GM21717 (cell line): Measurements from ENCODE around the gene ZFYVE16.
A peak's percentile ranks its signal among the peaks of the same experiment; 100 is the strongest.
"Not testable (repeated sequence)": the region's sequence is repeated elsewhere in the genome, so short reads cannot be mapped to it uniquely, and the experiment has no call there.

Experiments used
- ATAC-seq: cut with Tn5 transposase; IDR thresholded peaks from one replicate; pipeline ENCODE4 v1.9.1; 2021; ENCODE audit warnings: mild to moderate bottlenecking, moderate library complexity; ENCODE audit not compliant: unreplicated experiment

The ZFYVE16 gene

DNA sequence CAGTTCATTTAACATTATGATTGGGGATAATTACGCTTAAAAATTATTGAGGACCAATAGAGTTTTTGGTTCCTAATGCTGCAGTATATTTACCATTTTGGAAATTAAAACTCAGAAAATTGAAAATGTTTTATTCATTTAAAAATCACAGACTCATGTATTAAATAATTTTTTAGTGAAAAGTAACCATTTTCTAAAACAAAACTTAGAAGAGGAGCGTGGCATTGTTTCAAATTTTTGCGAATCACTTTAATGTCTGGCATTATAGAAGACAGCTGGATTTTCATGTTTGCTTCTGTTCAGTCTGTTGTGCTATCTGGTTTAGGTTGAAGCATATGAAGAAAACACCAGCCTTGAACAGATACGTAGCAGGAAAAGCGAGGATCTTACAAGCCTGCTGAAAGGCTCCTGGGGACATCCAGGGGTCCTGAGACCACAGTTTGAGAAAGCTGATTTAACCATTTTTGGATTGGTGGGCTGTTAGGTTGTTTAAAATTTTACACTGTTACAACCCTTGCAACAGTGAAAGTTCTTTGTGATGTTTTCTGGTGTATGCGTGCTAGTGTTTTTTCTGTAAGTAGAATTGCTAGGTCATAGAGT, 1.6 kb downstream of the ZFYVE16 start:
- no peak for ATAC-seq

DNA sequence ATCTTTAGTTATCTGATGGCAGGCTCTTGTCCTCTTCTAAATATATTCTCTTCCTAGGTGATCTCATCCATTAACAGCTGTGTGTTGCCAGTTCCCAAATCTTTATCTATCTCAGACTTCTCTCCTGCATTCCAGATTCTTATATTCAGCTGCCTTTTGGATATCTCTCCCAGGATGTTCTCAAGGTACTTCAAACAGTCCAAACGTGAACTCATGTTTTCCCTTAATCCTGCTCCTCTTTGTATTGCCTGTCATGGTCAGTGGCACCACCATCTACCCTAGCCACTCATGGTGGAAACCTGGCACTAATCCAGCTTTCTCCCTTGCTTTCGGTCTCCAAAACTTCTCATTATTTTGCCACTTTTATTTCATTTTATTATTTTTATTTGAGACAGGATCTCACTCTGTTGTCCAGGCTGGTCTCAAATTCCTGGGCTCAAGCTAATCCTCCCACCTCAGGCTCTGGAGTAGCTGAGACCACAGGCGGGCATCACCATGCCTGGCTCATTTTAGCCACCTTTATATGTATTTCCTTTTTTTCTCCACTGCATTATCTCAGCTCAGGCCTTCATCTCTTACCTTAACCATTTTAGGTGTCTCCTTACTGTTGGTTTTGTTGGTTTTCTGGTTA, 3.8 kb downstream of the ZFYVE16 start:
- ATAC-seq, result no peak

DNA sequence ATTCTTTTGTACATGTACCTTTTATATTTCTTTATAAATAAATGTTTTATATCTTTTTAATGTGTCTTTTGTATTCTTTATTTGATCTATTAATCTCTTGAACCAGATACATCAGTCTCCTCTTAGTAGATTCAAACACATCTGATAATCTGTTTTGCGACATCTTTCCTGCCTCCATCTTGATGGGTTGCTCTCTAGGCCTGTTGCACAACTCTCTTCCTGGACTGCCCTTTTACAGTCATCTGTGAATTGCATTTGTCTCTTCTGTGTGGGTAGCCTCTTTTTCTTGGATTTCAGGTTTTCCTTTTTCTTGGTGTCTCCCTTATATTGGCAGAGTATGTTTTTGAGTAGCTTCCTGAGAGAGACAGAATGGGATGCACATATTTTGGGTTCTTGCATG, 6.2 kb downstream of the ZFYVE16 start:
- no peak for ATAC-seq

DNA sequence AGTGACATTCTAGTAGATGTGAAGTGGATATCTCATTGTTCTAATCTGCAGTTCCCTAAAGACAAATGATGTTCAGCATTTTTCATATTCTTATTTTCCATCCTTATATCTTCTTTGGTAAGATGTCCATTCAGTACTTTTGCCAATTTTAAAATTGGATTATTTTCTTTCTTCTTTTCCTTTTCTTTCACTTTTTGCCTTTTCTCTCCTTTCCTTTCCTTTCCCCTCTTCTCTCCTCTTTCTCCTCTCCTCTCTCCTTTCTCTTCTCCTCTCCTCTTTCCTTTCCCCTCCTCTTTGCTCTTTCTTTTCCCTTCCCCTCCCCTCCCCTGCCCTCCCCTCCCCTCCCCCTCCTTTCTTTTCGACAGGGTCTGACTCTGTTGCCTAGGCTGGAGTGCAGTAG, 10.1 kb downstream of the ZFYVE16 start:
- ATAC-seq, result no peak

DNA sequence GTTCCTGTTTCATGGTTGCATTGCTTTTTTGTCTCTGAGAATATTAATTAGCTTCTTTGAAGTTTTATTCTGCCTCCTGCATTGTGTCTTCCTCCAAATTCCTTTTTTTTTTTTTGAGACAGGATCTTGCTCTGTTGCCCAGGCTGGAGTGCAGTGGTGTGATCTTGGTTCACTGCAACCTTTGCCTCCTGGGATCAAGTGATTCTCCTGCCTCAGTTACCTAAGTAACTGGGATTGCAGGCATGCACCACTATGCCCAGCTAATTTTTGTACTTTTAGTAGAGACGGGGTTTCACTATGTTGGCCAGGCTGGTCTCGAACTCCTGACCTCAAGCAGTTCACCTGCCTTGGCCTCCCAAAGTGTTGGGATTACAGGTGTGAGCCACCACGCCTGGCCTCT, 16.5 kb downstream of the ZFYVE16 start:
- ATAC-seq, result not testable (repeated sequence)

DNA sequence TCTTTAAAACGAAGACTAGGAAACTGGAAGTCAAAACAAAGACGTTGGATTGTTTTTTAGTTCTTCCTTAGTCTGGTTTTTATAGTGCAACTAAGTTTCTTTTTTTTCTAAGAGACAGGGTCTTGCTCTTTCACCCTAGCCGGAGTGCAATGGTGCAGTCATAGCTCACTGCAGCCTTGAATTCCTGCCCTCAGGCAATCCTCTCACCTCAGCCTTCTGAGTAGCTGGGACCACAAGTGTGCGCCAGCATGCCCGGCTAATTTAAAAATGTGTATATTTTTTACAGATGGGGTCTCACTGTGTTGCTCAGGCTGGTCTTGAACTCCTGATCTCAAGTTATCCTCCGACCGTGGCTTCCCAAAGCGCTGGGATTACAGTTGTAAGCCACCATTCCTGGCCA, 27.6 kb downstream of the ZFYVE16 start:
- no peak for ATAC-seq

DNA sequence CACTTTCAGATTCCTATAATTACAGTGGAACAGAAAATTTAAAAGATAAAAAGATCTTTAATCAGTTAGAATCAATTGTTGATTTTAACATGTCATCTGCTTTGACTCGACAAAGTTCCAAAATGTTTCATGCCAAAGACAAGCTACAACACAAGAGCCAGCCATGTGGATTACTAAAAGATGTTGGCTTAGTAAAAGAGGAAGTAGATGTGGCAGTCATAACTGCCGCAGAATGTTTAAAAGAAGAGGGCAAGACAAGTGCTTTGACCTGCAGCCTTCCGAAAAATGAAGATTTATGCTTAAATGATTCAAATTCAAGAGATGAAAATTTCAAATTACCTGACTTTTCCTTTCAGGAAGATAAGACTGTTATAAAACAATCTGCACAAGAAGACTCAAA, 29.5 kb downstream of the ZFYVE16 start:
- no peak for ATAC-seq

DNA sequence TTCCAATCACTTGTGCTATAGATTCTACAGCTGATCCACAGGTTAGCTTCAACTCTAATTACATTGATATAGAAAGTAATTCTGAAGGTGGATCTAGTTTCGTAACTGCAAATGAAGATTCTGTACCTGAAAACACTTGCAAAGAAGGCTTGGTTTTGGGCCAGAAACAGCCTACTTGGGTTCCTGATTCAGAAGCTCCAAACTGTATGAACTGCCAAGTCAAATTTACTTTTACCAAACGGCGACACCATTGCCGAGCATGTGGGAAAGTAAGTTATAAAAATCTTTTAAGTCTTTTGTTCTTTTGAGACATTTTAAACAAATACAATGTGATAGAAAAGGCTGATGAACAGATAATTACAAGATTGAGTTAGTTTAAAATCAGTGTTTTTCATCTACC, 30.9 kb downstream of the ZFYVE16 start:
- ATAC-seq, result no peak

DNA sequence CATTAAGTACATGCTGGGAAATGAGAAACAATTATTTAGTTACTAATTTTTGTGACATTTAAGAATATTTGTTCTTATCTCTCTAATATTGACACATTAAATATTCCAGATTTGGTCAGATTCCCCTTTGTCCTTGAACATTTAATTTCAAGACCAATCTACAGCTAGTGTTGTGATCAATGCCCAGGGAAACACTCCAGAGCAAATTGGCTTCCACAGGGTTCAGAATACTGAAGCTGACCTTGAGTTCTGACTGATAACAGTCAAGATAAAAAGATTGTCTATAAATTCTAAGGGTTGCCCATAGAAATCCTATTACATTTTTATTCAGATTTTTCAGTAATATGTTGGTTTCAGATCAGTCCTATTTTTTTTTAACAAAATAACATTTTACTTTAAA, 31.3 kb downstream of the ZFYVE16 start:
- ATAC-seq, result no peak

DNA sequence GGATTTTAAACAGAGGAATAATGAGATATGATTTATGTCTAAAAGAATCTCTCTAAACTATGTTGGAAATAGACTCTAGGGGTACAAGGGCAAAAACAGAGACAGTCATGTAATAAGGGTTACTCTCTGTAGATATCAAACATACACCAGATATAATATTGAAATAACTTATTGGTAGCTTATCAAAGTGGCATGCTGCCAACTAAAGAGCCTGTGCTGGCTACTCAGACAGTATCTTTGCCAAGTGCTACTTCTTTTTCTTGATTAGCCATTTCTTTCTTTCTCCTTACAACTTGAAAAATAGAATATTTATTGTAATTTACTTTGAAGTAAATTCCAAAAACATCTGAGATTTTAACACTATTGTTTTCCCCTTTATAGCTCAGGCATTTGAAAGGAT, 34.9 kb downstream of the ZFYVE16 start:
- ATAC-seq, result no peak

DNA sequence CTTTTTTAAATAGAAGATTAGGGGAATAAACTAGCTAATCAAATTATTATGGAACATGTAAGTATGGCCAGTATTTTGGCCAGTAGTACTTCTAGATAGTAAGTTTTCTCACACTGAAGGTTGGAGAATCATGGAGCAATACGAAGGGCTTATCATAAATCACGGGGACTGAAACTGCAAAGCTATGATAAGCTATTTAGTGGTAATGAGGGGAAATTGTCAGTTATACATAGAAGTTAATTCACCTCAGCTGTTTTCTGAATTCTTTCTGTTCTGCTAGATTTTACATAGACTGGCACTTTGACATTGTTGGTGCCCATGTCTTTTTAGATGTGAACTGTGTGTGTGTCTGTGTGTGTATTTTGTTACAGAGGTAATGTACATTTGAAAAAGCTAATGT, 45.5 kb downstream of the ZFYVE16 start:
- no peak for ATAC-seq

DNA sequence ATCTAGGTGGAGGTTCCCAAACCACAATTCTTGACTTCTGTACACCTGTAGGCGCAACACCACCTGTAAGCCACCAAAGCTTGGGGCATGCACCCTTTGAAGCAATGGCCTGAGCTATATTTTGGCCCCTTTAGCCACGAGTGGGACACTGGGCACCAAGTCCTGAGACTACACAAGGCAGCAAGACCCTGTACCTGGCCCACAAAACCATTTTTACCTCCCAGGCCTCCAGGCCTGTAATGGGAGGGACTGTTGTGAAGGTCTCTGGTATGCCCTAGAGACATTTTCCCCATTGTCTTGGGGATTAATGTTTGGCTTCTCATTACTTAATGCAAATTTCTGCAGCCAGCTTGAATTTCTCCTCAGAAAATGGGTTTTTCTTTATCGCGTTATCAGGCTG, 55.4 kb downstream of the ZFYVE16 start:
- ATAC-seq, result no peak

DNA sequence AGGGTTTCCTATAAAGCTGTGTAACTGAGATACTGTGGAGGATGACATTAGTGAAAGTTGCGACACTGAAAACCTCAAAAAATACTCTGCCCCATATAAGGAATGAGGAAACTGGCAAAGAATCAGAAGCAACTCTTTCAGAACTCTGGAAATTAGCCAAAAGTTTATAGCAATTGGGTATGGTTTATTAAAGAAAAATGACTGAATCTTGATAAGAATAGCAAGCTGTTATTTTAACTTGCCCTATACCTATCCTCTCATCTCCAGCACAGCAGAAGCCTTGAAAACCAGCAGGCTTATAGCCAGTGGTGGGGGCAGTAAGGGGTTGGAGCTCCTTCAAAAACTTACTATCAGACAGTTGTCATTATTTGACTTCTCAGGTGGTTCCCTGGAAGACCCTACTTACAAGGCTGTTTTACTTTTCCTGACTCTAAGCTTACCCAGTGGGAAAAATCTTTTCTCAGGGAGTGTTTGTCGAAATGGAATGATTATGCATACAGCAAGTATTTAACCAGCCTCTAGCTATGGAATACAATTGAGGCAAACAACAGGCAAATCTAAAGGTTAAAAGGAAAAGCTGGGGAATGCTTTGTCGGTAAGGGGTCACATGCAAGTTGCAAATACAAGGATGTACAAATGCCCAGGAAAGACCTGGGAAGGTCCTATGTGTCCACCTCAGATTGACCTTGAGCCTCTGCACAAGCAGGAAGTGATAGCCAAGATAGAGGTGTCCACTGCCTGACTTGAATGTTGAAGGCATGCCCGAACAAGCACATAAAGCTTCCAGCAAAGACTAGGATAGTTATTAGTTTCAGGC, 59.0 kb downstream of the ZFYVE16 start:
- ATAC-seq, result no peak

DNA sequence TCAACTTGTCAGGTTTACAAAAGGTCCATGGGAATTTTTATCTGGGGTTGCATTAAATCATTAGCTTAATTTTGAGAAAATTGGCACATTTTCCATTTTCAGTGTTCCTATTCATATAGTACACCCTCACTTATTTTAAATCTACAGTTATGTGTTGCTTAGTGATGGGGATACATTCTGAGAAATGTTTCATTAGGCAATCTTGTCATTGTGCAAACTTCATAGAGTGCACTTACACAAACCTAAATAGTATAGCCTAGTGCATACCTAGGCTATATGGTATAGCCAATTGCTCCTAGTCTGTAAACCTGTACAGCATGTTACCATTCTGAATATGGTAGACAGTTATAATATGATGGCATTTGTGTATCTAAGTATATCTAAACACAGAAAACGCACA, 60.3 kb downstream of the ZFYVE16 start:
- ATAC-seq, result no peak

DNA sequence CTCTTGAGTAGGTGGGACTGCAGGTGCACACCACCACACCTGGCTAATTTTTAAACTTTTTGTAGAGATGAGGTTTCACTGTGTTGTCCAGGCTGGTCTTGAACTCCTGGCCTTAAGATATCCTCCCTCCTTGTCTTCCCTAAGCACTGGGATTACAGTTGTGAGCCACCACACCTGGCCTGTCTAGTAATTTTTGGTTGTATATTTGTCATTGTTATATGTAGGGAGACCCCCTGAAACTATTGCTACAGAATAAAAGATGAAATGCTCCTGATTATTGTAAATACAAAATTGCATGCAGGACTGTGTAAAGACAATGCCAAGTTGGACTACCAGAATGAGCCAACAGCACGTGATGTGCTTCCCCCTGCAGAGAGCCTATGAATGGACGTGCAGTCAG, 62.8 kb downstream of the ZFYVE16 start:
- not testable (repeated sequence) for ATAC-seq

DNA sequence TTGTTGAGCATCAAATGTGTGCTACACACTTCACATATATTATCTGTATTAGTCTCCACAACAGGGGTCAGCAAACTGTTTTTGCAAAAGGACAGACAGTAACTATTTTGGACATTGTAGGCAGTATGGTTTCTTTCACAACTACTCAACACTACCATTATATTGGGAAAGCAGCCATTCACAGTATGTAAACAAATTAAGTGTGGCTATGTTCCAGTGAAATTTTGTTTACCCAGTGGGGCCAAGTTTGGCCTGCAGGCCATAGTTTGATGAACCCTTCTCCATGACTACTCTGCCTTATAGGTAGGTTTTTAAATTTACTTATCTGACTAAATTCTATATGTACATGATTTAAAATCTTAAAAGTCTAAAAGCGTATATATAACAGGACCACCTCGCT, 67.1 kb downstream of the ZFYVE16 start:
- no peak for ATAC-seq

DNA sequence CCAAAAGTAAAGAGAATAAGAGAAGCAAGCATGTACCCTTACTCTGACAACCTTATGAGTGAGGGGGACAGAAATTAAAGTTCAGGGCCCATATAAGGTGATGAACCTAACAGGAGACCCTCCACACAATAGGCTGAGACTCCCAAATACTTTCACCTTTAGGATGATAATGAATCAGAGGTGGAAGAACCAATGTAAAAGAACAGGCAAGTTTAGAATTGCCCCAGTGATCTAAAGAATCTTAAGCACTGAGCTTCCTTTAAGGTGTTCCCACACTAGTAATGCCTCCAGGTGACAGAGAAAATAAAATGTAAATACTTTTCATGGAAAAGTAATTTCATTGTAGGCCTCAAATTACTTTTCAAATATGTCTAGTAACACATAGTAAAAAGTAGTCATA, 71.8 kb downstream of the ZFYVE16 start:
- no peak for ATAC-seq

DNA sequence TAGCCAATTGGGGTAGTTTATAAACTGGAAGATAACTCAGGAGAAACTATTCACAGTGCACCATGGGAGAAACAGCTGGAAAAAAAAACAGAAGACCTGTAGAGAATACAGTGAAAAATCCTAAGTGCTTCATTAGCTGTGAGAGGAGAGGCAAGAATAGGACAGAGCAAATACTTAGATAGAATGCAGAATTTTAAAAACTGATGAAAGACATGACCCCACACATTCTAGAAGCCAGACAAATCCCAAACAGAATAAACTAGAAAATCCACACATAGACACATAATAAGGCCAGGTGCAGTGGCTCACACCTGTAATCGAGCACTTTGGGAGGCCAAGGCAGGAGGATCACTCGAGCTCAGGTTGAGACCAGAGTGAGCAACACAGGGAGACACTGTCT, 72.5 kb downstream of the ZFYVE16 start:
- no peak for ATAC-seq

DNA sequence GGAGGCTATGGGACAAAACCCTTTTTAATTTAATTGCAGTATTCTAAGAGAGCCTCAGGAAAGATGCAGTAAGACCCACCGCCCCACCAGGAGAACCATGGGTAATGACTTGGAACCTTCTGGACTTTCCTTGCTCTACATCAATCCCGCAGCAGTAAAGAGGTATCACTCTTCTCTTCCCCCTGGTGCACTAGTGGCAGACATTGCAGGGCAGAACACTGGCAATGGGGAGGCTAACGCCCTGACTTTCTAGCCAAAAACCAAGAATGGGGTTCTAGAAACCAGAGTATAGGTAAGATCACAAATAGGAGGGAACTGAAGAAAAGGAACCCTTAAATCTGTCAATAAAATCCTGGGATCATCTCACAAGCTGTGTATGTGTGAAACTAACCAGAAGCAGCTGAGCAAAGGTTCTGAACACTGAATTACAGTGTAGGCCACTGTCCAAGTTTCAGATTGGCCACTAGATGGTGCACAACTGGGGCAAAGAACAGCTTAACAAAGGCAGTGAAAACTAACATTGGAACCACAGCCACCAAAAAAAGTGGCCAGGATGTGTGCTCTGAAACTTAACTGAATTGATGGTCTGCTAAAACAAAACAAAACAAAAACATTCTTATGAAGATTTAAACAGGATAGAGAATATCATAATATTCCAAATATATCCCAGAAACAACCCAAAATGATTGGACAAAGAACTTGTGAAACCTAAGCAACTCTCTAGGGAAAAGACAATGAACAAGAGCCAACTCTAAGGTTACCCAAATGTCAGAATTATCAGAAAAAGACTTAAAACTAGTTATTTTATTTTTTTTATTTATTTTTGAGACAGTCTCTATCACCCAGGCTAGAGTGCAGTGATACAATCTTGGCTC, 73.4 kb downstream of the ZFYVE16 start:
- peak; percentile 53 for ATAC-seq

DNA sequence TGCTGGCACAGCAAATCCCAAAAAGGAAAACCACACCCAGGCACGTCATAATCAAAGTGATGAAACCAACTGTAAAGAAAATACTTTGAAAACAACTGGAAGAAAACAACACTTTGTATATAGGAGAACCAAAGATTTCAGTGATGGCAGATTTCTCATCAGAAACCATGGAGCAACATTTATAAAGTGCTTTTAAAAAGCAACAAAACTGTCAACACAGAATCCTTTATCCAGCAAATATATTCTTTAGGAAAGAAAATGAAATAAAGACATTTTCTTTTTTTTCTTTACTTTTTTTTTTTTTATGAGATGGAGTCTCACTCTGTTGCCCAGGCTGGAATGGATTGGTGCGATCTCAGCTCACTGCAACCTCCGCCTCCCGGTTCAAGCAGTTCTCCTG, 74.7 kb downstream of the ZFYVE16 start:
- ATAC-seq, result no peak

DNA sequence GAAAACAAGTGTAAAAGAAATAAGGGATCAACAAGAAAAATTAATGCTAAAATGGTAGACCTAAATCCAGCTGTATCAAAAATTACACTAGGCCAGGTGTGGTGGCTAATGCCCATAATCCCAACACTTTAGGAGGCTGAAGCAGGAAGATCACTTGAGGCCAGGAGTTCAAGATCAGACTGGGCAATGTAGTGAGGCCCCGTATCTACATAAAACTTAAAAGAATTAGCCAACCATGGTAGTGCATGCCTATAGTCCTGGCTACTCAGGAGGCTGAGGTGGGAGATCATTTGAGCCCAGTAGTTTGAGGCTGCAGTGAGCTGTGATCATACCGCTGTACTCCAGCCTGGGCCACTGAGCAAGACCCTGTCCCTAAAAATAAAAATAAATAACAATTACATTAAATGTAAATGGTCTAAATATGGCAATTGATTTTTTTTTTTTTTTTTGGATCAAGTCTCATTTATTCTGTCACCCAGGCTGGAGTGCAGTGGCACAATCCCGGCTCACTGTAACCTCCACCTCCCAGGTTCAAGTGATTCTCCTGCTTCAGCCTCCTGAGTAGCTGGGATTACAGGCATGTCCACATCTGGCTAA, 75.9 kb downstream of the ZFYVE16 start:
- ATAC-seq, result no peak
